ENCODE results near the gene IFNL4. TPM values are rescaled to one million over a fixed set of nuclear protein-coding genes. Genes with fewer than 3 reads are reported as not detected.
"Not testable (repeated sequence)": the region's sequence is repeated elsewhere in the genome, so short reads cannot be mapped to it uniquely, and the experiment has no call there.

Gene IFNL4
- total and polyA plus RNA-seq, 2 donors (not counting 1 experiment from before 2014, with no cell fraction given): not detected

DNA sequence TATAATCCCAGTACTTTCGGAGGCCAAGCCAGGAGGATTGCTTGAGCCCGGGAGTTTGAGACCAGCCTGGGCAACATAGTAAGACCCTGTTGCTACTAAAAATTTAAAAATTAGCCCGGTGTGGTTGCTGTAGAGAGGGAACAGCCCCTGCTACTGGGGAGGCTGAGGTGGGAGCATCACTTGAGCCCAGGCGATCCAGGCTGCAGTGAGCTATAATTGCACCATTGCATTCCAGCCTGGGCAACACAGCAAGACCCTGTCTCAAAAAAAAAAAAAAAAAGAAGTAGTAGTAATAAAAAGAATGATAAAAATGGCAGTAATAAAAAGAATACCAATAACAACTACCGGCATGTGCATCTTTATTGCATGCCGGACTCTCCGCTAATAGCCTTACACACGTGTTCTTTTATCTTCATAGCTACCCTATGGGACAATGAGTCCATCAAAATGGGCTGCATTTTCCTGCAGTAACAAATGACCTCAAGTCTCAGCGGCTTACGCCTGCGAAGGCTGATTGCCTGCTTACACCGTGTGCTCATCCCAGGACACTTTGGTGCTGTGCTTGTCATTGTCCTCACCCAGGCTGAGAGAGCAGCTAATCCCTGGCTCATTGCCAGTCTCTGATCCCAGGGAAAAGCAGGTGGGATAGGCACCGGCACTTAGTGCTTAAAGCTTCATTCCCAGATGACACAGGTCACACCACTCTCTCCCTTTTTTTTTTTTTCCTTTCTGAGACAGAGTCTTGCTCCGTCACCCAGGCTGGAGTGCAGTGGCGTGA lies 30.2 kb downstream of the IFNL4 start:
- H2AFZ ChIP-seq (ENCODE audit: insufficient read depth, low read depth, low read length, poor library complexity, severe bottlenecking): no peak overlapping the region
- no peak overlapping the region for H3K27ac ChIP-seq (ENCODE audit: low read length in 2 of 2)
- TF ChIP-seq, protein P1, sequence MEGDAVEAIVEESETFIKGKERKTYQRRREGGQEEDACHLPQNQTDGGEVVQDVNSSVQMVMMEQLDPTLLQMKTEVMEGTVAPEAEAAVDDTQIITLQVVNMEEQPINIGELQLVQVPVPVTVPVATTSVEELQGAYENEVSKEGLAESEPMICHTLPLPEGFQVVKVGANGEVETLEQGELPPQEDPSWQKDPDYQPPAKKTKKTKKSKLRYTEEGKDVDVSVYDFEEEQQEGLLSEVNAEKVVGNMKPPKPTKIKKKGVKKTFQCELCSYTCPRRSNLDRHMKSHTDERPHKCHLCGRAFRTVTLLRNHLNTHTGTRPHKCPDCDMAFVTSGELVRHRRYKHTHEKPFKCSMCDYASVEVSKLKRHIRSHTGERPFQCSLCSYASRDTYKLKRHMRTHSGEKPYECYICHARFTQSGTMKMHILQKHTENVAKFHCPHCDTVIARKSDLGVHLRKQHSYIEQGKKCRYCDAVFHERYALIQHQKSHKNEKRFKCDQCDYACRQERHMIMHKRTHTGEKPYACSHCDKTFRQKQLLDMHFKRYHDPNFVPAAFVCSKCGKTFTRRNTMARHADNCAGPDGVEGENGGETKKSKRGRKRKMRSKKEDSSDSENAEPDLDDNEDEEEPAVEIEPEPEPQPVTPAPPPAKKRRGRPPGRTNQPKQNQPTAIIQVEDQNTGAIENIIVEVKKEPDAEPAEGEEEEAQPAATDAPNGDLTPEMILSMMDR (IDR thresholded peaks at IDR 0.05): no peak
- TF ChIP-seq EZH2 (IDR thresholded peaks at IDR 0.05; ENCODE audit: borderline replicate concordance, insufficient read depth, low read depth, low read length, poor library complexity, severe bottlenecking): no peak
- peaks cover 2% of the 10 kb centered on the region for H3K9me3 Mint-ChIP-seq (ENCODE audit: insufficient read depth)
- H3K9ac ChIP-seq (ENCODE audit: low read length): no peak overlapping the region
- ATAC-seq (ENCODE audit: low read depth) (no peak), DNase-seq (no peak)
- 94% methylated on average over 11 of the region's 15 CpGs for WGBS (ENCODE audit: insufficient coverage)
- no peaks in the 10 kb centered on the region for H3K4me1 ChIP-seq (ENCODE audit: control insufficient read depth in 2 of 2, insufficient read depth in 2 of 2, low read length in 2 of 2)
- no peak overlapping the region for H3K4me3 ChIP-seq (ENCODE audit: control extremely low read depth in 1 of 5, extremely low read depth in 1 of 5, insufficient read depth in 1 of 5, low read depth in 2 of 5, low read length in 4 of 5)
- H3K4me3 Mint-ChIP-seq: no peak overlapping the region
- intact Hi-C loops (cut with micrococcal nuclease): no loop called here
- no peaks in the 10 kb centered on the region for H3K4me1 Mint-ChIP-seq
- H3K4me2 ChIP-seq (replicated peaks; ENCODE audit: low read depth, low read length, poor library complexity, severe bottlenecking): no peak overlapping the region
- H3K79me2 ChIP-seq (ENCODE audit: control insufficient read depth, insufficient read depth, low read length): no peaks in the 10 kb centered on the region
- H4K20me1 ChIP-seq (ENCODE audit: control insufficient read depth, insufficient read depth, low read length, poor library complexity, severe bottlenecking): no peaks in the 10 kb centered on the region
- peaks cover 0 to 10% (median 1%) of the 10 kb centered on the region in 4 experiments for H3K27me3 ChIP-seq (replicated peaks in 1 of 4; ENCODE audit: control extremely low read depth in 1 of 4, control insufficient read depth in 3 of 4, insufficient read depth in 4 of 4, low read length in 3 of 4)
- ChIA-PET POLR2A (no interaction called here), CTCF (no interaction called here)
- H3K27me3 Mint-ChIP-seq: peaks cover 35% of the 10 kb centered on the region
- no peak overlapping the region for H3K27ac Mint-ChIP-seq
- H3K9me3 ChIP-seq (ENCODE audit: control extremely low read depth in 1 of 3, control insufficient read depth in 2 of 3, insufficient read depth in 1 of 3, low read length in 2 of 3): peaks cover 0 to 15% (median 0%) of the 10 kb centered on the region in 3 donors
- H3K36me3 ChIP-seq (replicated peaks in 1 of 2; ENCODE audit: control extremely low read depth in 1 of 2, control insufficient read depth in 1 of 2, extremely low read depth in 1 of 2, insufficient read depth in 2 of 2, low read length in 1 of 2): no peaks in the 10 kb centered on the region

- TF ChIP-seq EZH2 (IDR thresholded peaks at IDR 0.05; ENCODE audit: borderline replicate concordance, insufficient read depth, low read depth, low read length, poor library complexity, severe bottlenecking): no peak
- TF ChIP-seq, protein P1 (IDR thresholded peaks at IDR 0.05): no peak
- Histone ChIP-seq H3K79me2 (ENCODE audit: control insufficient read depth, insufficient read depth, low read length) (no peaks in the 10 kb centered on the region), H2AFZ (ENCODE audit: insufficient read depth, low read depth, low read length, poor library complexity, severe bottlenecking) (no peak overlapping the region), H3K4me3 (ENCODE audit: control extremely low read depth in 1 of 5, extremely low read depth in 1 of 5, insufficient read depth in 1 of 5, low read depth in 2 of 5, low read length in 4 of 5) (no peak overlapping the region), H3K4me1 (ENCODE audit: control insufficient read depth in 2 of 2, insufficient read depth in 2 of 2, low read length in 2 of 2) (no peaks in the 10 kb centered on the region), H3K9me3 (ENCODE audit: control extremely low read depth in 1 of 3, control insufficient read depth in 2 of 3, insufficient read depth in 1 of 3, low read length in 2 of 3) (peaks cover 0 to 15% (median 0%) of the 10 kb centered on the region in 3 donors), H3K27ac (ENCODE audit: low read length in 2 of 2) (no peak overlapping the region), H4K20me1 (ENCODE audit: control insufficient read depth, insufficient read depth, low read length, poor library complexity, severe bottlenecking) (no peaks in the 10 kb centered on the region), H3K36me3 (replicated peaks in 1 of 2; ENCODE audit: control extremely low read depth in 1 of 2, control insufficient read depth in 1 of 2, extremely low read depth in 1 of 2, insufficient read depth in 2 of 2, low read length in 1 of 2) (no peaks in the 10 kb centered on the region), H3K9ac (ENCODE audit: low read length) (no peak overlapping the region), H3K4me2 (replicated peaks; ENCODE audit: low read depth, low read length, poor library complexity, severe bottlenecking) (no peak overlapping the region), H3K27me3 (replicated peaks in 1 of 4; ENCODE audit: control extremely low read depth in 1 of 4, control insufficient read depth in 3 of 4, insufficient read depth in 4 of 4, low read length in 3 of 4) (peaks cover 0 to 8% (median 1%) of the 10 kb centered on the region in 4 experiments)
- ATAC-seq (ENCODE audit: low read depth): no peak
- intact Hi-C loops (cut with micrococcal nuclease): no loop called here
- H3K27me3 Mint-ChIP-seq: peaks cover 30% of the 10 kb centered on the region
- POLR2A ChIA-PET: no interaction called here
- DNase-seq: no peak
- H3K9me3 Mint-ChIP-seq (ENCODE audit: insufficient read depth): peaks cover 2% of the 10 kb centered on the region
- WGBS (ENCODE audit: insufficient coverage): 93% methylated on average over 5 of the region's 5 CpGs
- no peak overlapping the region for H3K4me3 Mint-ChIP-seq
- CTCF ChIA-PET: no interaction called here
- no peaks in the 10 kb centered on the region for H3K4me1 Mint-ChIP-seq
- no peak overlapping the region for H3K27ac Mint-ChIP-seq
Observed at GRCh38 chr19:39217094-39217493, 31.6 kb downstream of the IFNL4 start.

DNA sequence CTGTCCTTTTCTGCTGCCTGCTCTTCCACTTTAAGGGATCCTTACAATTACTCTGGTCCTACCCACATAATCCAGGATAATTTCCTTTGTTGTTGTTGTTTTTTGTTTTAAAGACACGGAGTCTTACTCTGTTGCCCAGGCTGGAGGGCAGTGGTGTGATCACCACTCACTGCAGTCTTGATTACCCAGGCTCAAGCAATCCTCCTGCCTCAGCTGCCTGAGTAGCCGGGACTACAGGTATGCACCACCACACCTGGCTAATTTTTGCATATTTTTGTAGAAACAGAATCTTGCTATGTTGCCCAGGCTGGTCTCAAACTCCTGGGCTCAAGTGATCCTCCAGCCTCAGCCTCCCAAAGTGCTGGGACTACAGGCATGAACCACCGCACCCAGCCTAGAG lies 33.3 kb downstream of the IFNL4 start:
- ATAC-seq (ENCODE audit: low read depth); H4K20me1 ChIP-seq (ENCODE audit: control insufficient read depth, insufficient read depth, low read length, poor library complexity, severe bottlenecking); H3K36me3 ChIP-seq (replicated peaks in 1 of 2; ENCODE audit: control extremely low read depth in 1 of 2, control insufficient read depth in 1 of 2, extremely low read depth in 1 of 2, insufficient read depth in 2 of 2, low read length in 1 of 2); intact Hi-C loops (cut with micrococcal nuclease); POLR2A ChIA-PET; H3K4me2 ChIP-seq (replicated peaks; ENCODE audit: low read depth, low read length, poor library complexity, severe bottlenecking); H3K9ac ChIP-seq (ENCODE audit: low read length); H2AFZ ChIP-seq (ENCODE audit: insufficient read depth, low read depth, low read length, poor library complexity, severe bottlenecking); H3K27me3 ChIP-seq (replicated peaks in 1 of 4; ENCODE audit: control extremely low read depth in 1 of 4, control insufficient read depth in 3 of 4, insufficient read depth in 4 of 4, low read length in 3 of 4); H3K9me3 Mint-ChIP-seq (ENCODE audit: insufficient read depth); H3K4me1 Mint-ChIP-seq; H3K4me1 ChIP-seq (ENCODE audit: control insufficient read depth in 2 of 2, insufficient read depth in 2 of 2, low read length in 2 of 2); H3K27ac ChIP-seq (ENCODE audit: low read length in 2 of 2); H3K4me3 ChIP-seq (ENCODE audit: control extremely low read depth in 1 of 5, extremely low read depth in 1 of 5, insufficient read depth in 1 of 5, low read depth in 2 of 5, low read length in 4 of 5); H3K79me2 ChIP-seq (ENCODE audit: control insufficient read depth, insufficient read depth, low read length); DNase-seq; H3K27ac Mint-ChIP-seq; H3K4me3 Mint-ChIP-seq: not testable (repeated sequence)
- CTCF ChIA-PET: interaction anchor here (0.8 kb wide), 1 partner anchor 106 kb away, joined by 3 read pairs; no protein-coding TSS in a partner anchor
- H3K9me3 ChIP-seq (ENCODE audit: control extremely low read depth in 1 of 3, control insufficient read depth in 2 of 3, insufficient read depth in 1 of 3, low read length in 2 of 3): peaks cover 0 to 15% (median 0%) of the 10 kb centered on the region in 3 donors
- 83% methylated on average over 2 of the region's 3 CpGs for WGBS (ENCODE audit: insufficient coverage)
- peaks cover 19% of the 10 kb centered on the region for H3K27me3 Mint-ChIP-seq
